Activated gamma-delta T cell treated with Interleukin-2 at 50 U/mL for 16 hours (primary cell): ENCODE measurements around the gene PODNL1.
"Not testable (repeated sequence)": the region's sequence is repeated elsewhere in the genome, so short reads cannot be mapped to it uniquely, and the experiment has no call there.

Experiments used
- DNase-seq: peaks from one replicate; pipeline ENCODE4 v3.0.0-alpha.2; 2020

PODNL1 gene

GRCh38 chr19:13972368-13973155, 34.3 kb upstream of the PODNL1 start:
- DNase-seq, result no peak

GRCh38 chr19:13971868-13972267, 33.7 kb upstream of the PODNL1 start:
- DNase-seq, result not testable (repeated sequence)

GRCh38 chr19:13969897-13970296, 31.7 kb upstream of the PODNL1 start:
- DNase-seq, result no peak

- DNase-seq, result no peak
Measured at GRCh38 chr19:13968999-13969398, 30.8 kb upstream of the PODNL1 start.

GRCh38 chr19:13968383-13968935, 30.2 kb upstream of the PODNL1 start:
- DNase-seq, result no peak

GRCh38 chr19:13967206-13967605, 29.0 kb upstream of the PODNL1 start:
- DNase-seq, result not testable (repeated sequence)

DNA sequence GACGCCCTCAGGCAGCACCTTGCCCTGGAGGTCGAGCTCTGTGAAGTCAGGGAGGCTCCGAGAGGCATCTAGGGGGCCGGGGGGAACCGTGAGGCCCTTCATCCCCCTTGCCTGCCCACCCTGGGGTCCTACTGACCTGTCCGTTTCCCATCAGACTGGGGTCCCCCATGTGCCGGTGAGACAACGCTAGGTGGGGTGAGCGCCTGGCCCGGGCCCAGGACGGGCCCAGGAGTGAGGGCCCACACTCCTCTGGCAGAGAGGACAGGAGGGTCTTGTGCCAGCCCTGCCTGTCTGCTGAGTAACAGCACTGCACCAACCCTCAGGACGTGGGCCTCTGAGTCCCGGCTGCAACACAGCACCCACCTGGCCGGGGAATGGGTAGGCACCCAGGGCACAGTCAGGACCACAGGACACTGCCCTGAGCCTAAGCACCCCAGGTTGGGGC, 28.5 kb upstream of the PODNL1 start:
- no peak for DNase-seq

DNA sequence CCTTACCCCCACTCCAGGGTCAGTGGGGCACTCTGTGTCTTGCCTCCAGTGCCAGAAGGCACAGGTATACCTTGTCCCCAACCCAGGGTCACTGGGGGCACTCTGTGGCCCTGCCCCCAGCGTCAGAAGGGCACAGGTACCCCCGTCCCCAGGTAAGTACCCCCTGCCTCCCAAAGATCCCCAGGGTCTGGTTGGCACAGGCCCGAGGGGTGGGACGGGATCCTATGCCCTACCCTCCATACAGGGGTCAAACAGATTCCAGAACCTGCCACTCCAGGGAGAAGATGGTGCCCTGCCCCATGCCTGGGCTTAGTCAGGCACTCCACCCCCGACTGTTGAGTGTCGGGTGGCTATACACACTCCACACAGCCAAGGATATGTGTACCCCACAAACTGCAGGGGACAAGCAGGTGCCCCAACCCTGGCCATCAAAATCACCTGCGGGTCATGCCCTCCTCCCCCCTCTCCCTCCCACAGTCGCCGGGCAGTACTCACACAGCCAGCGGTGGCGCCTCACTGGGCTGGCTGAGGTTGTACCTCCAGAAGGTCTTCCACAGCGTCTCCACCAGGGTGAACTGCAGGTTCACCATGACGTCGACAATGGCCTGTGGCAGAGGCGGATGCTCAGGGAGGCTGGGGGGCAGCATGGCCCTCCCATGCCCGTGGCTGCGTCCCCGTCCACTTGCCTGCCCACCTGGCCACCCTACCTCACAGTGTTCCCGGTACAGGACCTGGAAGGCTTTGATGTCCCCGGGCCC, 27.9 kb upstream of the PODNL1 start:
- DNase-seq, result no peak

GRCh38 chr19:13965377-13965896, 27.2 kb upstream of the PODNL1 start:
- no peak for DNase-seq

DNA sequence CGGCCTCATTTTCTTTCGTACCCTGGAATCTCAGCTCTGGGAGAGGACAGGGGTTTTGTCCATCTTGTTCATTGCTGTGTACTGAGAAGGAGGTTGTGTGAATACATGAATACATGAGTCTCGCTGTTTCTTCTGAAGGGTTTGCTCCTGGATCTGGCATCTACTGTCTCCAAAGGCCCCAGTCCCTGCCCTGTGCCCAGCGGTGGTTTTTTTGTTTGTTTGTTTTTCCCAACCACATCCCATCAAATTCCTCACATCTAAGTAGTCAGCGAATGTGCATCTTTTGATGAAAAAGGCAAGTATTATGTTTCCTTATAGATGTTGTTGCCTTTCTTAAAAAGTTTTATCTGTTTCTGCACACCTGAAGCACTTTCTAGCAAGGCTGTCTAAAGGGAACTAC, 26.6 kb upstream of the PODNL1 start:
- no peak for DNase-seq

DNA sequence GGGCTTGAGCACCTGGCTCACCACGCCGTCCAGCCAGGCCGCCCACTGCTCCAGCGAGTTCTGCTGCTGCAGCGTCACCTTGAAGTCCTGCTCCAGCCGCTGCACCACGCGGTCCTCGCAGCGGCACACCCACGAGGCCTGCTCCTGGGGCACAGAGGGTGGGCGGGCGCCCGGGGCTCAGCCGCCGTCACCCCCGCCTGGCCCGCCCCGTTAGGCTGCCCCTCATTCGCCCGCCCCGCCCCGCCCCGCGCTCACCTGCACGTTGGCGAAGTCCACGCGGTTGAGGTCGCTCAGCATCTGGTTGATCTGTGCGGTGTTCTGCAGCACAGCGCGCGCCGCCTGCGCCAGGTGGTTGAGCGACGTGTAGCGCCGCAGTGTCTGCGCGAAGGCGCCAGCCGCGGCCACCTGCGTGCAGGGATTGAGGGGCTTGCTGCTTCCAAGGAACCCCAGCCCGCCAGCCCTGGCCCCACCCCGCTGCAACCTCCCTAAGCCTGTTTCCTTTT, 25.4 kb upstream of the PODNL1 start:
- no peak for DNase-seq

- DNase-seq, result no peak
Measured at GRCh38 chr19:13962699-13963602, 24.7 kb upstream of the PODNL1 start.

- DNase-seq, result no peak
Measured at GRCh38 chr19:13961826-13962698, 23.8 kb upstream of the PODNL1 start.

DNA sequence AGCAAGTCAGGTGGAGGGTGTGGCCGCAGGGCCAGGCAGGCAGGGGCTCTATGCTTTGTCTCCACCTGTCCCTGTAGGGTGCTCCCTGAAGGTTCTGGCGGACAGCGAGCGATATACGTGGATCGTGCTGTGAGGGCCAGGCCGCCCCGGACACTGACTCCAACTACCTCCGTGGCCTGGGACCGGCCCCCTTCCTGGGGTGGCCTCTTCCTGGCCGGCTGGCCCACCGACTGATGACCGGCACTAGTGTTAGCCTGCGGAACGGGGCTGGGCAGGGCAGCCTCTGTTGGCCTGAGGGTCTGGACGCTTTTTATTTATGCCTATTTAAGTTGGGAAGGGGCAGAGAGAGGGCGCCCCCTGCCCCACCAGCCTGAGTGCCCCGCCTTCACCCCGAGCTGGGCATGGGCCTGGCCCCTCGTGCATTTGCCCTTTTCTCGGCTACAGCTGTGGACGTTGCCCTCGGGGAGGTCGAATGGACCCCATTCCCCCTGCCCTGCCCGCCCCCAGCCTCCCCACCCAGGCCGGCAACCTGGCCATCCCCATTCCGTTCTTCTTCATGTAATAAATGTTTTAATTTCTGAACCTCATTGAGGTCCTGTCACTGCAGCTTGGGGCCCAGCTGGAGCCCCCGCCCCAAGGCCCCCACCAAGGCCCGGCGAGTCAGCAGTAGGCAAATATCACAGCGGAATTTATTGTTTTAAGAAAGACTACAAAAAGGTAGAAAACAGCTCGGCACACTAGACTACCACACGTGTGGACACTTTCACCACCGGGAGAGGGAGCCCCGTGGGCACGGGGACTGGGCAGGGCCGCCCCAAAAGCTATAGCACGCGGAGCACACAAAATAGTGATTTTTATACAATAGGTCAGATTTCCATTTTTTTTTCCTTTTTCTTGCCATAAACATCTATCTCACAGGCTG, 22.9 kb upstream of the PODNL1 start:
- DNase-seq, result no peak

DNA sequence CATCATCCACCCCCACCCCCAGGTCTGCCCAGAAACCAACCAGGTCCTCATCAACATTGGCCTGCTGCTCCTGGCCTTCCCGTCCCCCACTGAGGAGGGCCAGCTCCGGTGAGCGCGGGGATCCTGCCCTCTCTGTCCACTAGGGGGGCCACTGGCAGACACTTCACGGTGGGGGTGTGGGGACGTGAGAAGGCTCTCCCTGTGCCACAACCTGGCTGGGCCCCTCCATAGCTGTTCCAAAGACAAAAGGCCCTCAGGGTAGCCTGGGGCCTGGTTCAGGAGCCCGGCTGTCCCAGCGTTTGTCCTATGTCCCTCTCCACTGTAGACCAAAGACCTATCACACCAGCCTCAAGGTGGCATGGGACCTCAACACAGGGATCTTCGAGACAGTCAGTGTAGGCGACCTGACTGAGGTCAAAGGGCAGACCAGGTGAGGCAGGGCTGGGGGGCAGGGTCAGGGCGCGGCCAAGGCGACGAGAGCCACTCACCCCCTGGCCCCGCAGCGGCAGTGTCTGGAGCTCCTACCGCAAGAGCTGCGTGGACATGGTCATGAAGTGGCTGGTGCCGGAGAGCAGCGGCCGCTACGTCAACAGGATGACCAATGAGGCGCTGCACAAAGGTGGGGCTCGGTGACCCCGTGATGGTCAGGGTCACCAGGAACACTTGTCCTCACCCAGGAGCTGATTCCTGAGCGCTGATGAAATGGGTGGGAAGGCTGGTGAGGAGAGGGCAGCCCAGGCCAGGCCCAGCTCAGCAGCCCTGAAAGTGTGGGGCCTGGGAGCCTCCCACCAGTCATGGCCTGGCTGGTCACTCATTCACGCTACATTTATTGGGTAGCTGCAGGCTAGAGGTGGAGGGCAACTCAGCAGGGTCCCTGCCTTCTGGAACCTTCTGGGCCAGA, 22.0 kb upstream of the PODNL1 start:
- no peak for DNase-seq

- DNase-seq, result no peak
Measured at GRCh38 chr19:13959141-13959961, 21.1 kb upstream of the PODNL1 start.

DNA sequence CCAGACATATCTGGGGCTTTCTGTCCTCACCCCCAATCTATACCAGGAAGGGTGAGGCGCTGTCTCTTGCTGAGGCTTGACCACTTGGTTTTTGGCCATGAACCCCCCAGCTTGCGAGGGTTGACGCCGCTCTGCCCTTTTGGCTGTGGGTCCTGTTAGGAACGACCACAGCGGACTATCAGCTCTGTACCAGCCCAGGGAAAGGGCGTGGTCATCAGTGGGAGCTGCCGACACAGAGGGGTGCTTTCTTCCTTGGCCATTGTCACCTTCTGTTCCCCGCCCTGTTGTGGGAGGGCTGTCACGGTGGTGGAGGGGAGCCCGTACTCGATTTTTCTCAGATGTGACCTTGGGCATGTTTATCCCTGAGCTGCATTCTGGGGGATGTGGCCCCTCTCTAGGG, 19.8 kb upstream of the PODNL1 start:
- no peak for DNase-seq

- DNase-seq, result no peak
Measured at GRCh38 chr19:13957051-13957450, 18.8 kb upstream of the PODNL1 start.
